Stimulated activated CD4-positive, alpha-beta T cell treated with anti-CD3 and anti-CD28 coated beads, Interleukin-12 subunit alpha, Interleukin-12 subunit beta, amount 100 ng/mL, for 24 hours (primary cell): ENCODE results near the gene ALKBH5.
"Not testable (repeated sequence)": the region's sequence is repeated elsewhere in the genome, so short reads cannot be mapped to it uniquely, and the experiment has no call there.

Source experiments
- DNase-seq, 2 experiments: peaks; one replicate each; pipeline ENCODE4 v3.0.0-alpha.2; 2020; ENCODE audit warnings: low read depth in 2 of 2

ALKBH5 gene

GRCh38 chr17:18185832-18186626 lies 2.4 kb downstream of the ALKBH5 start:
- DNase-seq, result no peak

GRCh38 chr17:18186627-18186982 lies 3.0 kb downstream of the ALKBH5 start:
- DNase-seq, result no peak

DNA sequence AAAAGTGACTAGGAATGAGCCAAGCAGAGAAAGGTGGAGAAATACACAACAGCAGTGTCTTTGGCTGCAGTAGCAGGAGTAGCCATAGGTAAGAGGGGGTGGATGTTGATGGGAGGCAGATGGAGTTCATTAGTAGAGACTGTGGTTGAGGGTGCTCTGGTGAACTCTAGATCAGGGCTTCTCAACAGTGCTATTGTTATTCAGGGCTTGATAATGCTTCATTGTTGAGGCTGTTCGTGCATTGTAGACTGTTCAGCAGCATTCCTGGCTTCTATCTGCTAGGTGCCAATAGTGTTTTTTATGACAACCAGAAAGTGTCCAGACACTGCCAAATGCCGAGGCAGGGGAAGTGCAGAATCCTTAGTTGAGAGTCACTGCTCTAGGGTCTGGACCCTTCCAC lies 3.6 kb downstream of the ALKBH5 start:
- no peak for DNase-seq

- DNase-seq, result no peak
Measured at GRCh38 chr17:18187821-18188761, 4.5 kb downstream of the ALKBH5 start.

DNA sequence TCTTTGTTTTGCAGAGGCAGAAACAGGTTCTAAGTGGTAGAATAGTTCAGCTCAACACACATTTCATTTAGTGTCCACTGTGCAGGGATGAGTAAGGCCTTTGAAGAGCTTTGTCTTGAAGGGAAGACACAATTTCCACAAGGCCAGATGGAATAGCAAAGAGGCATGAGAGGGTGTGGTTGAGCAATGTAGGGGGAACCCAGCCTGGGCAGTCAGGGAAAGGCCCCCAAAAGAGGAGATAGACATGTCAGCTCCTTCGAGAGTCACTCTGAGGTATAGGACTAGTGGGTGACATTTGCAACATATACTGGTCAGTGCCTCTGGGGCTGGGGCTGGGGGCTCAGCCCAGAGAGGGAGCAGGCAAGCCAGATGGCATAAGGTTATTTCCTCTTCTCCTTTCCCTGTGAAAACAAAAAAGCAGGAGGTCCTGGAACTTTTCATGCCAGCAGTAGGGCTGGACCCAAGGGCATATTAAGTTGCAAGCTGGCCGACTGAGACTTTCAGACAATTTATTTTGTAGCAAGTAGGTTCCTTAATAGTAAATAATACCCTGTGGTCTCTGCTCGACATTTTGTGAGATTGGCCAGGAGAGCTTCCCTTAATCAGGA lies 7.1 kb downstream of the ALKBH5 start:
- no peak for DNase-seq

DNA sequence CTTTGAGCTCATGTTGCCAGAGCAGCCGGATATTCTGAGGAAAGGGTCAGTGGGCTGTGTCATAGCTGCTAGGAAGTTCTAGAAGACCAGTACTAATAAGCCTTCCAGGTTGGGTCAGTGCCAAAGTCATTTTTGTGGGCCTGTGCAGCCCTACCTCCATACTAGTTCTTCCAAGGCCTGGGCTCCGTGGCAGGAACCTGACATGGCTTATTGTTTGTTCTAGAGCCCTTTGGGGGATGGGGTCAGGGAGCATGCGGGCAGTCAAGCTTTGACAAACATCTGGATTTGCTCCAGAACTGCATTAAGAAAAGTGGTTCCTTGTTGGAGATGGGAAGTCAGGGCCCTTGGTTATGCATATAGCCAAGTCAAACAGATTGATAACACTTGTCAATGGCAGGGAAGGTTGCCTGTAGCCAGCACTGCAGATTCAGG lies 7.6 kb downstream of the ALKBH5 start:
- DNase-seq, result no peak

- DNase-seq, result no peak
Measured at GRCh38 chr17:18191967-18192366, 8.3 kb downstream of the ALKBH5 start.

- DNase-seq, result no peak
Measured at GRCh38 chr17:18194394-18194793, 10.8 kb downstream of the ALKBH5 start.

DNA sequence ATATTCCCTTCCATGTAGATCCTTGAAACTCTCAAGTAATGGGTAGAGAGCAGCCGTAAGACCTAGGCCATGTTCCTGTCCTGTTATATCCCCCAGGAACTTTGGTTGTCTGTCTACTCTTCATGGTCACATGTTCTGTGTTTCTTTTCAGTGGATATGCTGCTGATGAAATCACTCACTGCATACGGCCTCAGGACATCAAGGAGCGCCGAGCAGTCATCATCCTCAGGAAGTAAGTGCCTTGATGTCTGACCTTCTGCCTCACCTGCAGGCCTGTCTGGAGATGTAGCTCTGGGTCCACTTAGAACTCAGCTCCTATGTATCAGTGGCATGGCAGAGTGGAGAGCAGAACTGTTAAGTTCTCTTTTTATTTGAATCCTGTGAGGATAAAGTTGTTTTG lies 11.2 kb downstream of the ALKBH5 start:
- DNase-seq, result no peak

DNA sequence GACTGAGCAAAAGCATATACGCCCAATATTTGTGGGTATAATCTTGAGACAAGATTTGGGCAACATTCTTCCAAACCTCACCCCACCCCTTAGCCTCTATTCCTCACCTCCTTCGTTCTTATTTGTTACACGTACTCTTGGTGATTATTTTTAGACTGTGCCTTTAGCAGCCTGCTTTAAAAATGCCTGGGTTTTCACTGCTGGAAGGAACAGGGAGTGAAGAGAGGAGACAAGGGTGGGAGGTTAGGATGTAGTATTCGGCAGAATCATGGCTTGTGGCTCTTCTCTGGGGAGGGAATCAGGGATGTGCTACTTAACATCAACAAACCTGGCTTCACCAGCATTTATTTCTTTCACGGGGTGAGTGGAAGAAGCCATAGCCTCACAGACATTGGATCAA lies 11.6 kb downstream of the ALKBH5 start:
- DNase-seq, result no peak

DNA sequence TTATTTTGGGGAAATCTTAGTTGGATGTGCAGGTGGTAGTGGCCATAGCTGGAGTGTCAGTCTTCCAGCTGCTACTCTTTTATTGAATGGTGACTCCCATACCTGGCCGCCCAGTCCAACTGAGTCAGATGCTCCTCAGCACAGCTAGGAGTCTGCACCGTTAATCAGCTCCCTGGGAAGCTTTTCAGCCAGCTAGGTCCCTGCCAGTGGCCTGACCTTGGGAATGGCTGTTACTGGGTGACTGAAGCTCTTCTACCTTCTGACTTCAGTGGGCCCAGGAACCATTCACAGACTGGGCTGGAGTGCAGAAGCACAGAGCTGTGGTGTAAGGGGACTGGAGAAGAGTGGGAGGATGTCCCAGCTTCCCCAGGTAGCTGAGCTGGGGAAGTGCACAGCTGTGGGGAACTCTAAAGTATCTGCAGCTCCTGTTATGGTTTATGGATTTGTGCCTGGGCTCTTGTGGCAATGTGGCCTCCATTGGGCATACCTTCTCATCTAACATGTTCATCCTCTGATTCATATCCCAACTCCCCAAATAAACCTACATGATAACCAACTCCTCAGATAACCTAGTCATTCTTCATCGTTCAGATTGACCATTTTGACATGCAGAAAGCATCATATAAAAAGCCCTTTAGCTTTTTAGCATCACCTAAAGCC lies 14.0 kb downstream of the ALKBH5 start:
- DNase-seq, result no peak

DNA sequence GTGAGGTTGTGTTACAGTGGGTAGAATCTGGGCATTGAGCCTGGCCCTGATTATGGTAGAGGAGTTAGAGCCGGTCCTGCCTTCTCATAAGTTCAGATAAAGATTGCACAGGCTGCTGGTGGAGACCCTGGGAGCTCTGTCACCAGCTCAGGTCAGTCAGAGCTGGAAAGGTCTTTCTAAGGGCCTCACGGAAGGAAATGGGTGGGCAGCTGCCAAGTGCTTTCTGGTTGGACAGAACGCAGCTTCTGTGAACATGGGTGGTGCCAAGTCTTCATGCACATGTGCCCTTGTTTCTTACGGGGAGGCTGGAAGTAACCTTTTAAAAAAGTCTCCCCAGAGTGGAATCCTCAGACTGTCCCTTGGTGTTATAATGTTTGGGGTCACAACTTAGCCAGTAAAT lies 14.9 kb downstream of the ALKBH5 start:
- DNase-seq, result no peak

DNA sequence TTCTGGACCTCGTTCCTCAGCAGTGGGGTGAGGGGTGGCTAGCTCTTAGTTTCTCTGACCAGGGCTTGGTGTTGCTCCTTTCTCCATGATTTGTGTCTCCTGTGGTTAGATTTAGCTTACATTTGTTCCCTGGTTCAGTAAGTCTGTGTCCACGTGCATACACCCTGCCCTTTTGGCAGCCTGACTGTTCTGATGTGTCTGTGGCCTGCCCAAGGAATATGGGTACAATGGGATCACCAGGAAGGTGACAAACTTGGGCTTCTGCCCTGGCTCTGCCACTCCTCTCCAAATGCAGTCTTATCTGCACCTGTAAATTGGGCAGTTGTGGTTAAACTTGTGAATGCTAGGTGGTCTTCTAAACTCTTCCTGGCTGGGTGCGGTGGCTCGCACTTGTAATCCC lies 17.5 kb downstream of the ALKBH5 start:
- no peak for DNase-seq

DNA sequence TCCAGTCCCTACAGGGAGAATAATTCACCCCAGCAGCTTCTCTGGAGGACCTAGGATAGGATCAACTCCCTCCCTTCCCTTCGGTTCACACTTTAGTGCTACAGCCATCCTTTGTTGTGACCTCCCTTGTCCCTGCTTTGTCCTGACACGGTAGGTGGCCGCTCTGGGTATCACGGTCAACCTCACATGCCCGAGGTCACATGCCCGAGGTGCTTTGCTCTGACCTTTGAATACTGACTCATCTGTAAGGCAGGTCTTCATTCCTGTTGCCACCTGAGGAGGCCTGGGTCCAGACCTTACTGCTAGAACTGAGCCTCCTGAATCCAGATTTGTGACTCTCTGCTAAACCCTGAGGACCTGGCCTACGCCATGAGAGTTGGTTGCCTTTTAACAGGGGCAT lies 19.7 kb downstream of the ALKBH5 start:
- no peak for DNase-seq

DNA sequence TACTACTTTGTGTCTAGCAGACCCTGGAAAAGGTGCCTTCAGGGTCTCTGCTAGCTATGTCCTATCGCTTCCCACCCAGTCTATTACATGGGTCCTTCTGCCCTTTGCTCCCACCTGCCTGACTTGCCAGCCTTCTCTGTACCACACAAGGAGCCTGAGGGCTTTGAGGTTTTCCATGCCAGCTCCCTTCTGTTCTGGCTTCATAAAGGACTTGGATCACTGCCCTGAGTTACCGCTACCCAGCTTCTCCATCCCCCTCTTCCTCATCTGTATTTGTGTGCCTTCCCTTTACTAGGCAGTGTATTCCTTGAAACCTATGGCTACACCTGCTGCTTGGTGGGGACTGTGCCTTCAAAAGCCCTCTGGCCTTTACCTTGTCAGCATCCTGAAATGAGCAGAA lies 22.2 kb downstream of the ALKBH5 start:
- no peak for DNase-seq

DNA sequence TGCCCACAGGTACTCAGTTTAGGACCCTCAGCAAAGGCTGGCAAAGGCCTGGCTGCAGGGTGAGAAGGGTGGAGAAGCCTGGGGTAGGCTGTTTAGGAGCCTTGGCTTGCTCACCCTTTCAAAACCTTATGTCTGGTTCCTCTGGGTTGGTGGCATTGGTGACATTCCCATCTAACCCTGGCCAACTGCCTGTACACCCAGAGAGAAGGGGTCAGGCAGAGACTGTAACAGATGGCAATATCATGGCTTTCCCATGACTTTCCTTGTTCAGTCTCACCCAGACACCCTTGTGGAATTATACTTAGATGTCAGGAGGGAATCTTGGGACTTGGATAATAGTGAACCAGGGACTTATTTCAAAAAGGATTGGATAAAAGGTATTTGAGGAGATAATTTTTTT lies 23.3 kb downstream of the ALKBH5 start:
- DNase-seq, result no peak

DNA sequence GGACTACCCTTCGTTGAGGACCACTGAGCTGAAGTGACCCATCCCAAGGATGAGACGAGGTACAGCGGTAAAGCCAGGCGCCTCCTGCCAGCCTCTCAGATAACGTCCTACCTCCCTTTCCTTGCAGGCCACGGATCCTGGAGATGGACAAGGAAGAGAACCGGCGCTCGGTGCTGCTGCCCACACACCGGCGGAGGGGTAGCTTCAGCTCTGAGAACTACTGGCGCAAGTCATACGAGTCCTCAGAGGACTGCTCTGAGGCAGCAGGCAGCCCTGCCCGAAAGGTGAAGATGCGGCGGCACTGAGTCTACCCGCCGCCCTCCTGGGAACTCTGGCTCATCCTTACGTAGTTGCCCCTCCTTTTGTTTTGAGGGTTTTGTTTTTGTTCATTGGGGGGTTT lies 24.5 kb downstream of the ALKBH5 start:
- DNase-seq, result no peak

GRCh38 chr17:18213666-18214270 lies 30.1 kb downstream of the ALKBH5 start:
- no peak for DNase-seq

- not testable (repeated sequence) for DNase-seq
Measured at GRCh38 chr17:18216906-18217305, 33.3 kb downstream of the ALKBH5 start.

- DNase-seq, result peak; percentile 52 to 78
Measured at GRCh38 chr17:18217412-18218015, 33.9 kb downstream of the ALKBH5 start.

DNA sequence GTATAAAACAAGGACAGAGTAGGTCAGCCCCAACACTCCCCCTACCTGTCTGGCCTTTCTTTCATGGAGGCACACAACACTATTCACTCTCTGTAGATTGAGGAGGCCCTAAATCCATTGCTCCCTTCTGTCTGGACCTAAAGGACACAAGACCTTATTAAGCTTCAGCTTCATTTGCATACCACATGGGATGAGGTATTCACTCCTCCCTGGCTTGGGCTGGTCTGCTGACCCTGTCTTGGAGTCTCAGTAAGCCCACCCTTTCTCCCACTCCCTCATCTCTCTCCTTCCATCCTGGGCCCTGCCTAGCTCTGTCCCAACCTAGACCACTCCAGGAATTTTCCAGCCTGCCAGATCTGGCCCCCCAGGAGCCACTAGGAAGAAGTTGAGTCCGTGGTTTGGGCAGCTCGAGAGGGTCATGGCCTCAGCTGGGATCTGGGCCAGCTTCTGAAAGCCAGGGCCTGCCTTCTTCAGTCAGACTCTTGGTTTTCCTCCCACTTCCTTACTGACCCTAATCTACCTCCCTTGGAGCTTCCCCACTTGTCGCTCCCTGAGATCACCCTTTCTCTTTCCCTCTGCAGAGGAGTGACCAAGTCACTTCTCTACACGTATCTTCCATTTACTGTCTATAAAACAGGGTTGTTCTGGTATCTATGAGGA lies 35.3 kb downstream of the ALKBH5 start:
- no peak for DNase-seq
